ENCODE measurements around the gene LRP2. TPM values are rescaled to one million over a fixed set of nuclear protein-coding genes. Genes with fewer than 3 reads are reported as not detected.

LRP2 gene
- total RNA-seq, 4 donors from 2014 or later = 154 to 310 (median 184) TPM

DNA sequence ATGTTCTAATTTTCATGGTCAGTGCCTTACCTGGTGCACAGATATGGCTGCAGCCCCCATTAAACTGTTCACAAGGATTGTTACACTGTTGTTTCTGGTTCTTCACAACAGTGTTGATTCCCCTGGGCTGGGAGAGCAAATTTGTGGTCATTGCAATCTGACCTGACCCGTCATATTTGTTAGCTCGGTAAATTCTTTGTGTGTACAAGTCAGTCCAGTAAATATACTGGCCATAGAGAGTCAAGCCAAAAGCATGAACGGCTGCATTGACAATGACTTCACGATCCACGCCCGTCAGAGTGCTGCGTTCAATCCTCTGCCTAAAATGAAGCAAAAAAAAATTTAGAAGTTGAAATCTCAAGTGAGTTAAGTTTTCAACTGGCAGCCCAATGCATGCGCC, 158.4 kb downstream of the LRP2 start:
- no peaks in the 10 kb centered on the region for H3K9me3 ChIP-seq
- H3K36me3 ChIP-seq = peaks cover 16 to 24% of the 10 kb centered on the region in 2 donors
- 93 to 95% methylated on average over 8 of the region's 8 CpGs for WGBS, 2 donors
- no peaks in the 10 kb centered on the region for H3K27me3 ChIP-seq
- TF ChIP-seq, protein P1, sequence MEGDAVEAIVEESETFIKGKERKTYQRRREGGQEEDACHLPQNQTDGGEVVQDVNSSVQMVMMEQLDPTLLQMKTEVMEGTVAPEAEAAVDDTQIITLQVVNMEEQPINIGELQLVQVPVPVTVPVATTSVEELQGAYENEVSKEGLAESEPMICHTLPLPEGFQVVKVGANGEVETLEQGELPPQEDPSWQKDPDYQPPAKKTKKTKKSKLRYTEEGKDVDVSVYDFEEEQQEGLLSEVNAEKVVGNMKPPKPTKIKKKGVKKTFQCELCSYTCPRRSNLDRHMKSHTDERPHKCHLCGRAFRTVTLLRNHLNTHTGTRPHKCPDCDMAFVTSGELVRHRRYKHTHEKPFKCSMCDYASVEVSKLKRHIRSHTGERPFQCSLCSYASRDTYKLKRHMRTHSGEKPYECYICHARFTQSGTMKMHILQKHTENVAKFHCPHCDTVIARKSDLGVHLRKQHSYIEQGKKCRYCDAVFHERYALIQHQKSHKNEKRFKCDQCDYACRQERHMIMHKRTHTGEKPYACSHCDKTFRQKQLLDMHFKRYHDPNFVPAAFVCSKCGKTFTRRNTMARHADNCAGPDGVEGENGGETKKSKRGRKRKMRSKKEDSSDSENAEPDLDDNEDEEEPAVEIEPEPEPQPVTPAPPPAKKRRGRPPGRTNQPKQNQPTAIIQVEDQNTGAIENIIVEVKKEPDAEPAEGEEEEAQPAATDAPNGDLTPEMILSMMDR (IDR thresholded peaks at IDR 0.05) = no peak
- TF ChIP-seq POLR2A (IDR thresholded peaks at IDR 0.05) = no peak
- no peaks in the 10 kb centered on the region for H3K4me1 ChIP-seq
- no peak overlapping the region for H3K27ac ChIP-seq
- DNase-seq = no peak
- intact Hi-C loops (cut with DNase I) = no loop called here
- no peak overlapping the region for H3K4me3 ChIP-seq (replicated peaks in 1 of 3)

DNA sequence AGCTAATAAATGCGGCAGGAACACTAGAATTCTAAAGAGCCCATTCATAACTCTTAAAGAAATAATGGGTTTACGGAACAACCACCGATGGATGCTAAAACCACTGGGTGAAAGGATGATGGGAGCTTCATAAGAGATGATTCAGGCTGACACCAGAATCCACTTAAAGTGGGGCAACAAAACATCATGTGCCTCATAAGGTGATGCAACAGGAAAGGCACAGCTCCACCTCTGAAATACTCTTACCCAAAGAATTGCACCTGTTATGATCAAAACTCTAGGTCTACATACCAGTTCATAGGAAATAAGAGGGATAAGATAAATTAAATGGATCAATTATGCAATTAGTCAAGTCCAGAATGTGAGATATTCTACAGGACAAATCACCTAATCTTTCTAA, 161.6 kb downstream of the LRP2 start:
- Histone ChIP-seq H3K4me3 (replicated peaks in 1 of 3) (no peak overlapping the region), H3K9me3 (no peaks in the 10 kb centered on the region), H3K4me1 (no peaks in the 10 kb centered on the region), H3K27me3 (no peaks in the 10 kb centered on the region), H3K36me3 (peaks cover 25 to 27% of the 10 kb centered on the region in 2 donors), H3K27ac (no peak overlapping the region)
- 94% methylated on average over 3 of the region's 3 CpGs for WGBS, 2 donors
- no peak for DNase-seq
- intact Hi-C loops (cut with DNase I) = no loop called here
- TF ChIP-seq, protein P1 (IDR thresholded peaks at IDR 0.05) = no peak
- no peak for TF ChIP-seq POLR2A (IDR thresholded peaks at IDR 0.05)

GRCh38 chr2:169193618-169194017, 168.7 kb downstream of the LRP2 start:
- Histone ChIP-seq H3K27me3 (no peaks in the 10 kb centered on the region), H3K4me1 (no peaks in the 10 kb centered on the region), H3K36me3 (peaks cover 23 to 28% of the 10 kb centered on the region in 2 donors), H3K9me3 (no peaks in the 10 kb centered on the region), H3K4me3 (replicated peaks in 1 of 3) (no peak overlapping the region), H3K27ac (no peak overlapping the region)
- WGBS, 2 donors = 78 to 89% methylated on average over 5 of the region's 5 CpGs
- intact Hi-C loops (cut with DNase I) = no loop called here
- TF ChIP-seq, protein P1 (IDR thresholded peaks at IDR 0.05) = no peak
- TF ChIP-seq POLR2A (IDR thresholded peaks at IDR 0.05) = no peak
- DNase-seq = no peak

DNA sequence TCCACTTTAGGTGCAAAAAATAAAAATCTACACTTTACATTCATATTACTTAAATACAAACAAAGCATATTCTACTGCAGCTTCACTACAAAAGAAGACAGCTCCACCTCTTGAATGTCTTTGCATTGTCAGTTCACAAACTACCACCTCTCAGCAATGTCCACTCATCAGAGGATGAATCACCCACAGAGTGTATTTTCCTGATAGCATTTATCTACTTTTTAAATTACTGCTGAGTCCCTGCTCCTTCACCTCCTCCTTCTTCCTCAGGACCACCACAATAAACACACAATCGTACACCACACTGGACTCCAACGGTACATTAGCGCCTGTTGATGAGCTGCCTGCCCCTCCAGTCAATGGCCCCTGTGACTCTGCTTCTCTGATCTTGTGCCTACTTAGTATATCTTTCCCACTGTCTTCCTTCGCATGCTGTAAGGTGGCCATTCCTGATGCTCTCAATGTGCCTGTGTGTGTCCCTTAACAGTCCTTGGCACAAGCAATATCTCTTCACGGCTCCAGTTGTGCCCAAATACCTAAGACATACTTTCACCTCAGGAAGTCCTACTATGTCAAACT, 172.0 kb downstream of the LRP2 start:
- Histone ChIP-seq H3K27me3 (no peaks in the 10 kb centered on the region), H3K9me3 (no peaks in the 10 kb centered on the region), H3K27ac (no peak overlapping the region), H3K4me3 (replicated peaks in 1 of 3) (no peak overlapping the region), H3K4me1 (no peaks in the 10 kb centered on the region), H3K36me3 (peaks cover 9 to 18% of the 10 kb centered on the region in 2 donors)
- WGBS, 2 donors = 73 to 76% methylated on average over 5 of the region's 5 CpGs
- no peak for TF ChIP-seq POLR2A (IDR thresholded peaks at IDR 0.05)
- TF ChIP-seq, protein P1 (IDR thresholded peaks at IDR 0.05) = no peak
- intact Hi-C loops (cut with DNase I) = no loop called here
- no peak for DNase-seq

DNA sequence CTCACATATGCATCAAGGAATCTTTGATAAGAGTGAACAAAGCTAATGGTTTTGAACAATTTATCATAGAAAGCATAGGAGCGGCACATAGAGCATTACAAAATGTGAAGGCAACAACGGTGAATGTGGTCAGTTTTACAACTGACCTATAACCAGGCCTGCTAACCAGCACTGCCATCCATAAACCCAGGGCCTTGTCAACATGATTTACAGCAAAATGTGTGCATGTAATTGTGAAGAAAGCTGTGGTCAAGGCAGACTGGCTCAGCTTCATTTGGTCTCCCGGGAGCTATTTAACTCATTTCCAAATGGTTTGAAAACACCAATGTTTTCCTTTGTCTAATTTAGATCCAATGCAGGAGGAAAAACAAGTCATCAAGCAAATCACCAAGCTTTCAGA, 173.2 kb downstream of the LRP2 start:
- 83 to 85% methylated on average over 3 of the region's 3 CpGs for WGBS, 2 donors
- TF ChIP-seq, protein P1 (IDR thresholded peaks at IDR 0.05) = no peak
- TF ChIP-seq POLR2A (IDR thresholded peaks at IDR 0.05) = no peak
- intact Hi-C loops (cut with DNase I) = no loop called here

More for the DNA sequence above, 173.2 kb downstream of the LRP2 start:
- Histone ChIP-seq H3K4me1 (no peaks in the 10 kb centered on the region), H3K4me3 (replicated peaks in 1 of 3) (no peak overlapping the region), H3K27ac (no peak overlapping the region), H3K36me3 (peaks cover 9 to 19% of the 10 kb centered on the region in 2 donors), H3K27me3 (no peaks in the 10 kb centered on the region), H3K9me3 (no peaks in the 10 kb centered on the region)
- no peak for DNase-seq

Data from thyroid gland (tissue), 4 donors.